Measurements from ENCODE around the gene TLN1. TPM values are rescaled to one million over a fixed set of nuclear protein-coding genes. Genes with fewer than 3 reads are reported as not detected.

The TLN1 gene
- total and polyA plus RNA-seq, 2 experiments from 2014 or later = 21.5 to 120 TPM

DNA sequence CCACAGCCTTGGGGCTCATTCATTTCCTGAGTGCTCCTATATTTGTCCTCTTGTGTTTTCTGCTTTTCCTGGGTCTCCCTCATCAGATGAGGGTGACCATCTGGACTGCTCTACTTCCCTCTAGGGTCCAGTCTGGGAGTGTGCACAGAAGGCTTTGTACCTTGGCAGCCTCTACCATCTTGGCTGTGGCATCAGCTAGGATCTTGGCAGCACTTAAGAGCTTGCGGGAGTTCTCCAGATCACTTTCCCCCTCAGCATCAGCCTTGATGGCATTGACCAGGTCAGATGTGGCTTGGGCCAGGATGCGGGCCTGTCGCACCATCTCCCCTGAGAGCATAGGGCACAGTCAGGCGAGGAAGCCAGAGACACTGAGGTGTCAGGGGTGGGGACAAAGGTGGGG is 15.8 kb downstream of the TLN1 start:
- H3K36me3 ChIP-seq (ENCODE audit: insufficient read depth) = peaks cover 61% of the 10 kb centered on the region

DNA sequence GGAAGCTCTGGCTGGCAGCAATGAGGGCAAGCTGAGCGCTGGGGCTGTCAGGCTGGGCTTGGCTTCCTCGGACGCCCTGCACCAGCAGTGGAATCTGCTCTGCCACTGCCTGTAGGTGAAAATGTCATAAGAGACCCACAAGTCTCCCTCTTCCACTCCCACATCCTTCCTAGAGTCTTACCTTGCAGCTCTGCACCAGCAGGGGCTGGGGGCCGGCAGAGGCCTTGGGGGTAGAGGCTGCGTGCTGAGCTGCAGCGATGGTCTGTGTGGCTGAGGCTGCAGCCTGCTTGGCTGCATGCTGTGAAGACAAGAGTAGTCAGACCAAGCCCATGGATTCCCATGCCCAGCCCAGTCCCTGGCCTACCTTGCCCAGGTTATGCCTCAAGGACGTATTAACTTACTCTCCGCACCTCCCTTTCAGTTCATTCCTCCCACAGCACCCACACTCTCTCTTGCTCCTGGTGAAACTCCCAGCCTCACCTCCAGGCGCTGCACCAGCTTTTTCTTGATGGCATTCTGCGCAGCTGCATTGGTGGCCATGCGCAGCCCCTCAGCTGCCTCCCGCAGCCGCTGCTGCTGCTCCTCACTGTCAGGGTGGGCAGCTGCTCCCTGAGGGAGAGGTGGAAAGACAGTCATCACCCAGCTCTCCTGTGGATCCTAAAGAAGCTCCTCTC is 17.3 kb downstream of the TLN1 start:
- Histone ChIP-seq H3K27me3 (ENCODE audit: insufficient read depth) (no peaks in the 10 kb centered on the region), H3K36me3 (ENCODE audit: insufficient read depth) (peaks cover 54% of the 10 kb centered on the region), H2AFZ (no peak overlapping the region), H4K20me1 (replicated peaks; ENCODE audit: insufficient read depth) (peaks cover 6% of the 10 kb centered on the region), H3K4me2 (no peak overlapping the region), H3K9me2 (ENCODE audit: insufficient read depth) (no peaks in the 10 kb centered on the region), H3F3A (replicated peaks; ENCODE audit: low read depth) (0 out of 2 replicates have a peak, but pooled peaks cover 3% of the 10 kb centered on the region), H3K4me3 (no peak overlapping the region), H3K4me1 (ENCODE audit: insufficient read depth) (no peaks in the 10 kb centered on the region), H3K79me2 (replicated peaks; ENCODE audit: insufficient read depth) (no peaks in the 10 kb centered on the region), H3K27ac (ENCODE audit: low read depth) (no peak overlapping the region)
- no peak for ATAC-seq
- H3K27me3 Mint-ChIP-seq (ENCODE audit: insufficient read depth, low read depth, poor library complexity) = peaks cover 6% of the 10 kb centered on the region
- DNase-seq (ENCODE audit: low spot score) = no peak
- peaks cover 4% of the 10 kb centered on the region; the same call in 2 of the 3 replicates for H3K4me1 Mint-ChIP-seq
- peak overlapping the region; percentile 82 for H3K27ac Mint-ChIP-seq
- peaks cover 80% of the 10 kb centered on the region for H3K36me3 Mint-ChIP-seq (ENCODE audit: low read depth)
- H3K4me3 Mint-ChIP-seq = no peak overlapping the region
- H3K9me3 Mint-ChIP-seq = no peaks in the 10 kb centered on the region
- TF ChIP-seq POLR2AphosphoS5 (IDR thresholded peaks at IDR 0.05; ENCODE audit: low read depth) = no peak
- TF ChIP-seq EZH2phosphoT487 (IDR thresholded peaks at IDR 0.05; ENCODE audit: unreplicated experiment) = no peak
- TF ChIP-seq, protein P1, sequence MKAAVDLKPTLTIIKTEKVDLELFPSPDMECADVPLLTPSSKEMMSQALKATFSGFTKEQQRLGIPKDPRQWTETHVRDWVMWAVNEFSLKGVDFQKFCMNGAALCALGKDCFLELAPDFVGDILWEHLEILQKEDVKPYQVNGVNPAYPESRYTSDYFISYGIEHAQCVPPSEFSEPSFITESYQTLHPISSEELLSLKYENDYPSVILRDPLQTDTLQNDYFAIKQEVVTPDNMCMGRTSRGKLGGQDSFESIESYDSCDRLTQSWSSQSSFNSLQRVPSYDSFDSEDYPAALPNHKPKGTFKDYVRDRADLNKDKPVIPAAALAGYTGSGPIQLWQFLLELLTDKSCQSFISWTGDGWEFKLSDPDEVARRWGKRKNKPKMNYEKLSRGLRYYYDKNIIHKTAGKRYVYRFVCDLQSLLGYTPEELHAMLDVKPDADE (IDR thresholded peaks at IDR 0.05) = no peak
- TF ChIP-seq ZNF114 (CRISPR knock-in tag; IDR thresholded peaks at IDR 0.05) = no peak

More for the DNA sequence above, 15.8 kb downstream of the TLN1 start:
- no peak overlapping the region for H3K4me2 ChIP-seq
- Mint-ChIP-seq H3K36me3 (ENCODE audit: low read depth) (peaks cover 82% of the 10 kb centered on the region), H3K27ac (no peak overlapping the region), H3K4me1 (peaks cover 4% of the 10 kb centered on the region; the same call in 2 of the 3 replicates), H3K9me3 (no peaks in the 10 kb centered on the region), H3K4me3 (no peak overlapping the region), H3K27me3 (ENCODE audit: insufficient read depth, low read depth, poor library complexity) (peaks cover 4% of the 10 kb centered on the region)
- no peaks in the 10 kb centered on the region for H3K79me2 ChIP-seq (replicated peaks; ENCODE audit: insufficient read depth)
- no peak overlapping the region for H2AFZ ChIP-seq
- no peak for ATAC-seq
- H3F3A ChIP-seq (replicated peaks; ENCODE audit: low read depth) = 0 out of 2 replicates have a peak, but pooled peaks cover 3% of the 10 kb centered on the region
- no peaks in the 10 kb centered on the region for H3K27me3 ChIP-seq (ENCODE audit: insufficient read depth)
- no peaks in the 10 kb centered on the region for H3K4me1 ChIP-seq (ENCODE audit: insufficient read depth)
- H3K9me2 ChIP-seq (ENCODE audit: insufficient read depth) = no peaks in the 10 kb centered on the region
- TF ChIP-seq EZH2 (IDR thresholded peaks at IDR 0.05; ENCODE audit: low read depth, unreplicated experiment) = no peak
- TF ChIP-seq, protein P2, sequence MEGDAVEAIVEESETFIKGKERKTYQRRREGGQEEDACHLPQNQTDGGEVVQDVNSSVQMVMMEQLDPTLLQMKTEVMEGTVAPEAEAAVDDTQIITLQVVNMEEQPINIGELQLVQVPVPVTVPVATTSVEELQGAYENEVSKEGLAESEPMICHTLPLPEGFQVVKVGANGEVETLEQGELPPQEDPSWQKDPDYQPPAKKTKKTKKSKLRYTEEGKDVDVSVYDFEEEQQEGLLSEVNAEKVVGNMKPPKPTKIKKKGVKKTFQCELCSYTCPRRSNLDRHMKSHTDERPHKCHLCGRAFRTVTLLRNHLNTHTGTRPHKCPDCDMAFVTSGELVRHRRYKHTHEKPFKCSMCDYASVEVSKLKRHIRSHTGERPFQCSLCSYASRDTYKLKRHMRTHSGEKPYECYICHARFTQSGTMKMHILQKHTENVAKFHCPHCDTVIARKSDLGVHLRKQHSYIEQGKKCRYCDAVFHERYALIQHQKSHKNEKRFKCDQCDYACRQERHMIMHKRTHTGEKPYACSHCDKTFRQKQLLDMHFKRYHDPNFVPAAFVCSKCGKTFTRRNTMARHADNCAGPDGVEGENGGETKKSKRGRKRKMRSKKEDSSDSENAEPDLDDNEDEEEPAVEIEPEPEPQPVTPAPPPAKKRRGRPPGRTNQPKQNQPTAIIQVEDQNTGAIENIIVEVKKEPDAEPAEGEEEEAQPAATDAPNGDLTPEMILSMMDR (conservative IDR thresholded peaks at IDR 0.05; ENCODE audit: low read depth in 2 of 2) = no peak
- TF ChIP-seq CREB1 (CRISPR knock-in tag; IDR thresholded peaks at IDR 0.05; ENCODE audit: low read depth) = no peak
- no peak for TF ChIP-seq ZNF331 (CRISPR knock-in tag; IDR thresholded peaks at IDR 0.05; ENCODE audit: low read depth)
- TF ChIP-seq, protein P3, sequence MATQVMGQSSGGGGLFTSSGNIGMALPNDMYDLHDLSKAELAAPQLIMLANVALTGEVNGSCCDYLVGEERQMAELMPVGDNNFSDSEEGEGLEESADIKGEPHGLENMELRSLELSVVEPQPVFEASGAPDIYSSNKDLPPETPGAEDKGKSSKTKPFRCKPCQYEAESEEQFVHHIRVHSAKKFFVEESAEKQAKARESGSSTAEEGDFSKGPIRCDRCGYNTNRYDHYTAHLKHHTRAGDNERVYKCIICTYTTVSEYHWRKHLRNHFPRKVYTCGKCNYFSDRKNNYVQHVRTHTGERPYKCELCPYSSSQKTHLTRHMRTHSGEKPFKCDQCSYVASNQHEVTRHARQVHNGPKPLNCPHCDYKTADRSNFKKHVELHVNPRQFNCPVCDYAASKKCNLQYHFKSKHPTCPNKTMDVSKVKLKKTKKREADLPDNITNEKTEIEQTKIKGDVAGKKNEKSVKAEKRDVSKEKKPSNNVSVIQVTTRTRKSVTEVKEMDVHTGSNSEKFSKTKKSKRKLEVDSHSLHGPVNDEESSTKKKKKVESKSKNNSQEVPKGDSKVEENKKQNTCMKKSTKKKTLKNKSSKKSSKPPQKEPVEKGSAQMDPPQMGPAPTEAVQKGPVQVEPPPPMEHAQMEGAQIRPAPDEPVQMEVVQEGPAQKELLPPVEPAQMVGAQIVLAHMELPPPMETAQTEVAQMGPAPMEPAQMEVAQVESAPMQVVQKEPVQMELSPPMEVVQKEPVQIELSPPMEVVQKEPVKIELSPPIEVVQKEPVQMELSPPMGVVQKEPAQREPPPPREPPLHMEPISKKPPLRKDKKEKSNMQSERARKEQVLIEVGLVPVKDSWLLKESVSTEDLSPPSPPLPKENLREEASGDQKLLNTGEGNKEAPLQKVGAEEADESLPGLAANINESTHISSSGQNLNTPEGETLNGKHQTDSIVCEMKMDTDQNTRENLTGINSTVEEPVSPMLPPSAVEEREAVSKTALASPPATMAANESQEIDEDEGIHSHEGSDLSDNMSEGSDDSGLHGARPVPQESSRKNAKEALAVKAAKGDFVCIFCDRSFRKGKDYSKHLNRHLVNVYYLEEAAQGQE (IDR thresholded peaks at IDR 0.05; ENCODE audit: unreplicated experiment) = no peak
- no peak for TF ChIP-seq JUNB (IDR thresholded peaks at IDR 0.05; ENCODE audit: unreplicated experiment)
- no peak for TF ChIP-seq POLR2AphosphoS5 (IDR thresholded peaks at IDR 0.05; ENCODE audit: low read depth)
- H3K27ac ChIP-seq (ENCODE audit: low read depth) = no peak overlapping the region
- no peak for DNase-seq (ENCODE audit: low spot score)
- no peak overlapping the region for H3K4me3 ChIP-seq
- H4K20me1 ChIP-seq (replicated peaks; ENCODE audit: insufficient read depth) = peaks cover 6% of the 10 kb centered on the region
